H54 (cell line): ENCODE measurements around the gene FDXR.
"Not testable (repeated sequence)": the region's sequence is repeated elsewhere in the genome, so short reads cannot be mapped to it uniquely, and the experiment has no call there.

Experiments used
- DNase-seq: peaks from one replicate; pipeline ENCODE4 v3.0.0; 2011; ENCODE audit warnings: low spot score, mixed read lengths; ENCODE audit not compliant: insufficient read length
- FAIRE-seq: peaks from 3 replicates; lab custom pipeline; 2011; peaks lifted over from hg19 to GRCh38; lab: Jason Lieb, UNC
- POLR2A ChIP-seq: IDR thresholded peaks from 2 replicates; pipeline ENCODE4 v1.6.1; 2011; ENCODE audit warnings: low read depth, mild to moderate bottlenecking, low read length

The FDXR gene, protein sequence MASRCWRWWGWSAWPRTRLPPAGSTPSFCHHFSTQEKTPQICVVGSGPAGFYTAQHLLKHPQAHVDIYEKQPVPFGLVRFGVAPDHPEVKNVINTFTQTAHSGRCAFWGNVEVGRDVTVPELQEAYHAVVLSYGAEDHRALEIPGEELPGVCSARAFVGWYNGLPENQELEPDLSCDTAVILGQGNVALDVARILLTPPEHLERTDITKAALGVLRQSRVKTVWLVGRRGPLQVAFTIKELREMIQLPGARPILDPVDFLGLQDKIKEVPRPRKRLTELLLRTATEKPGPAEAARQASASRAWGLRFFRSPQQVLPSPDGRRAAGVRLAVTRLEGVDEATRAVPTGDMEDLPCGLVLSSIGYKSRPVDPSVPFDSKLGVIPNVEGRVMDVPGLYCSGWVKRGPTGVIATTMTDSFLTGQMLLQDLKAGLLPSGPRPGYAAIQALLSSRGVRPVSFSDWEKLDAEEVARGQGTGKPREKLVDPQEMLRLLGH

DNA sequence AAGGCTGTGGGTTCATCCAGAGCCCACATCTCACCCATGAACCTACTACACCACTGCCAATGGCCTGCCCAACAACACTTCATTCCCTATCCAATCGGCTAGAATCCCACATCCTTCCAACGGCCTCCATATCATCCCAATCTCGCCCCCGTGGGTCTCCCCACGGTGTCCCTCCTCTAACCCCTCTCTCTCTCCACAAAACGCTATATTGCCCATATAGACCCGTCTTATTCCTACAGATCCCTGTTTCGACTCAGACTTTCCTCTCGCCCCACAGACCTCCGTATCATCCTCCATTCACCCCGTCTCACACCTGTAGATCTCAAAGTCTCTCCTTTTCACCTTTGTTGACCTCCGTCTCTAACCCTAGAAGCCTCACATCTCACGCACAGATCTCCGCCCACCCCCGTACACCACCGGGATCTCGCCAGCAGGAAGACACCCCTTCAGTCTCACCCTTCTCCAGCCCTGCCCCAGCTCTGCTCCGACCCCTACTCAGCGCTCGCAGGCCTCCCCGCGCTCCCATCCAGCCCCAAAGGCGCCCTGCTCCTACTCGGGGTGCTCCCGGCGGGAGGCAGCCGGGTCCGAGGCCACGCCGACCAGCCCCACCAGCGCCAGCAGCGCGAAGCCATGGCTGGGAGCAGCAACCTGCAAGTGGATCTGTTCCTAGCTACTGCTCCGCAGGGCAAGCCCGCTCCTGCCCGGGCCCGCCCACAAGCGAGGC, at the start of gene FDXR:
Gene FDXR, minus strand, starts transcription at position 682 of the 724 bp plus-strand sequence. Its CDS starts 50 bp downstream, at position 632.
- DNase-seq (no peak), FAIRE-seq (no peak)
- peak; percentile 96 for TF ChIP-seq POLR2A

DNA sequence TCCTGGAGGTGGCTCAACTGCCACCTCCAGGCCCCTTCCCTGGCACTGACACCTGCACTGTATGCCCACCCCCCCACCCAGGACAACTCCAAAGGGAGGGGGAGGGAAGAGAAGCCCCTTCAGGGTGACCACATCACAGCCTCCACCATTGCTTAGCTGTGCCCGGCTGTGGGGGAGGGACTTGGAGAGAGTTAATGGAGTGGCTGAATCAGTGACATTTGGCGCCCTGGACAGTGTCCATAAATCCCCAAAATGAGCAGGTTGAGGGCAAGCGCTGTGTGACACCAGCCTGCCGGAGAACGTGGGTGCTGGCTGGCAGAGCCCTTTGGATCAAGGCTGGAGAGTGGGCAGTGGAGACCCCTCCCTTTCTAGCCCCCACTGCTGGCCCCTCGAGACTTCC, 49.4 kb upstream of the FDXR start:
- TF ChIP-seq POLR2A = no peak
- no peak for DNase-seq
- FAIRE-seq = no peak

DNA sequence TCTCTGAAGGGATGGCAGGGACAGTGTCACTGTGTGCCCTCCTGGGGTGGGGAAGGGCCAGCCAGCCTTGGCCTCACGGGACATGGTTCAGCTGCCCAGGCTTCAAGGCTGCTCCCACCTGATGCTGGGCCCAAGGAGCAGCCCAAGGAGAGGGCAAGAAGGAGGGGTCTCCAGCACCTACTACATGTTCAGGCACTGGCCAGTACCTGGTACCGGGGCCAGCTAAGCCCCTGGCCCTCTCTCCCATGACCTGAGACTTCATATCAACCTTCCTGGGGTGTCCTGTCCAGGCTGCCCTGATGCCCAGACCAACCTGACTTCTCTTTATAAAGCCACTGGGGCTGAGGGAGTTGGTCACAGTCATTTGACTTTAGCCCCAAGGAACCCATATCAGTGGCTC, 49.0 kb upstream of the FDXR start:
- FAIRE-seq = no peak
- no peak for DNase-seq

DNA sequence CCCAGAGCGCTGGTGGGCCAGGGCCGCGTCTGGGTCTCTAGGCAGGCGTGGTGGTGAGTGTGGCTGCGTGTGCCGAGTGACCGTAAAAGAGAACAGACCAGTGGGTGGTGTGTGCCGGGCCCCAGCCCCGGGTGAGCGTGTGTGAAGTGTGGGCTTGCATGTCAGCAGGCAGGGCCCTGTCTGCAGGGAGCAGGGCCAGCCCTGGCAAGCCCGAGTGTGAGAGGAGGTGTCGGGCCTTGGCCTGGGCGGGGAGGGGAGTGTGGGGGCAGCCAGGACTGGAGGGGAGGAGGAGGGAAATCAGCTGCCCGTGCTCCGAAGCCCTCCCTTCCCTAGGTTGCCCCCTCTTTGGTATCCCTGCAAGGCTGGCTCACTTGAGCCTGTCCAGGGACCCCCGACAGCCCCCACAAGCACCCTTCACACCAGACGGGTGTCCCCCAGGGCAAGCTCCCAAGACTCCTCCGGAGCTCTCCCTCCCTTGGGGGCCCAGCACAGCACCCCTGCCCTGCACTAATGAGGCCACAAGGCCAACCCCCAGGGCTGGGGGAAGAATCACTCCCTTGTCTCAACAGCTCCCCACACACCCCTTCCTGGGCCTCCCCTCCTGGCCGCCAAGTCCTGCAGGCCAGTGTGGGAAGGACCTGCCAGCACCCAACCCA, 48.4 kb upstream of the FDXR start:
- FAIRE-seq (no peak), DNase-seq (no peak)
- TF ChIP-seq POLR2A = no peak

More for the DNA sequence above, 49.0 kb upstream of the FDXR start:
- TF ChIP-seq POLR2A = no peak

DNA sequence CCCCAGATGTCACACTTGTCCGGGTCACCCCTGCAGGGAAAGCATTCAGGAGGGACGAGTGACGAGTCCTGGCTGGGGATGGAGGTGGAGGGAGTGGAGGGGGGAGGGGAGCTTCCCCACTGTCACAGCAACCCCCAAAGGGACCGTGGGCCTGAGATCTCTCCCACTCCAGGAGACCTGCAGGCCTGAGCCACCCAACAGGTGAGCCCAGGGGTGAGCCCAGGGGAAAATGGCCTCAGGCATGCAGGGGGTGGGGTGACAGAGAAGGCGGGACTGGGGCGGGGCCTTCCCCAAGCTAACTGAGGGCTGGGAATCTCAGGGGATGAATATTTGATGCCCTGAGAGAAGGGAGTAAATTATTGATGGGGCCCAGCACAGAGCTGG, 47.8 kb upstream of the FDXR start:
- DNase-seq (no peak), FAIRE-seq (no peak)

DNA sequence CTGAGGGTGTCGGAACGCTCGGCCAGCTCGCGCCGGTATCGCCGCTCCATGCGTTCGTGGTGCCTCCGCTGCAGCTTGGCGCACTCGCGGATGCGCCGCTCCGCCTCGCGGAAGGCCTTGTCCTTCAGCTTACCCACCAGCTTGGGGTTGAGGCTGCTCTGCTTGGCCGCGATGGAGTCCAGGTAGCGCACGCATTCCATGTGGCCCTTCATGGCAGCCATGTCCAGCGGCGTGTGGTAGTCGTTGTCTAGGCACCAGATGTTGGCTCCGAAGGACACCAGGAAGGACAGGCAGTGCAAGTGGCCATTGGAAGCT, 47.5 kb upstream of the FDXR start:
- TF ChIP-seq POLR2A = no peak
- DNase-seq = no peak
- no peak for FAIRE-seq

More for the DNA sequence above, 47.8 kb upstream of the FDXR start:
- TF ChIP-seq POLR2A = no peak

DNA sequence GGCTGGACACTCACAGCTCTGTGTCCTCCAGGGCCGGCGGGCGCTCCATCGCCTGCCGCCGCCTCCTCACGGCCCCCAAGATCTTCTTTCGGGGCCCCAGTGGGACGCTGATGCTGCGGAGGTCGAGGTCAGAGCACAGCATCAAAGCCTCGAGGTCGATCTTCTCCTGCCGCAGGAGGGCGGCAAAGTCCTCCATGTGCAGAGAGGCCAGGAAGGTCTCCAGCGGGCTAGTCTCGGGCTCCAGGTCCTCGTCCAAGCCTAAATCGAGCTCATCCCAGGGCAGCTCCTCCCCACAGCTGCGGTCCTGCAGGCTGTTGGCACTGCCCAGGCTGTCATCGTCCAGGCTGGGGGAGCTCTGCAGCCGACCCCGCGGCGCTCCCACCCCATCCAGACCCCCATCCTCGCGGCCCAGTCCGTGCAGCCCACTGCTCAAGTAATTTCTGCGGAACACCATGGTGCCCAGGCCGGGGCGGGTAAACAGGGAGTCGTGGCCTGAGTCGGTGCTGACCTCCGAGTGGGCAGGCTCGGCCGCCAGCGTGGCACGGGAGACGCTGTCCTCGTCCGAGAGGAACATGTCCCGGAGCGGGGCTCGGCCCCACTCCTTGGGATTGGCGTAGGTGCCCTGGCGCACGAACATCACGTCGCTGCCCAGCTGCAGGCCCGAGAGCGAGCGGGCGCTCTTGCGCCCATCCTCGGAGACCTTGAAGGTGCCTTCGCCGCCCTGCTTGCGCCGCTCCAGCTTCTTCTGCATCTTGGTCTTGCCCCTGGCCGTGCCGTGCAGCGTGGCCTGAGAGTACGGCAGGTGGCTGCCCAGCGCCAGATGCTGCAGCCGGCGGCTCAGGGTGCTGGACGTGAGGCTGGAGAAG, 46.9 kb upstream of the FDXR start:
- FAIRE-seq (no peak), DNase-seq (no peak)
- no peak for TF ChIP-seq POLR2A

DNA sequence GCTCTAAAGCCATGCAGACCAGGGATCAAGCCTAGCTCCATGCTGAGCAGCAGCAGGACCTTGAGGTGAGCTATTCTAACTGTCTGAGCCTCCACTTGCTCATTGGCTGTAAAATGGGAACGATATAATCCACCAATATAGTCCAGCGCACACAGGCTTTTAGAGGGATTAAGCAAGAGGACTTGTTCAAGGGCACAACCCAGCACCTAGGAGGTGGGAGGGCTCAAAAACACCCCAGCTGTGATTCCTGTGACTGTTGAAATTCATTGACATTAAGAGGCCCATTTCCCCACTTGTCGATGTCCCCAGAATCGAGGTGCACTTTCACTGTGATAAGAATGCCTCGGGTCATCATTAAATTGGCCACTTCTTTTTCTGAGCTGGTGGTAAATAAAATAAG, 46.1 kb upstream of the FDXR start:
- no peak for TF ChIP-seq POLR2A
- FAIRE-seq (no peak), DNase-seq (no peak)

DNA sequence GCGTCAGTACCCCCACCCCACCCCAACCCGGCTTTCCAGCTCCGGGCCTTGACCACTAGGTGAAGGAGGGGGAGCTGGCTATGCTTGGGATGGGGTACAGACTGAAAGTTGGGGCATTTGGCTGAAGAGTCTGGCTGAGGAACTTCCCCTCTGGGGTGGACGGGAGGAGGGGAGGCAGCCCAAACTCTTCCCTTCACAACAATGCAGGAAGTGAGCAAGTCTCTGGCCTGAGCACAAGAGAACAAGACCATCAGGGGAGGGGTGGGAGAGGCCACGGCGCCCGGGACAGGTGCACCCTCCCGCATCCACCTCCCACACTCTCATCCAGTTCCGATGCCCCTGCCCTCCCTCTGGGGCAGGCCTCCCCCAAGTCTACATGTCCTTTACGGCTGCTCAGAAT, 44.6 kb upstream of the FDXR start:
- FAIRE-seq = no peak
- no peak for TF ChIP-seq POLR2A
- no peak for DNase-seq

DNA sequence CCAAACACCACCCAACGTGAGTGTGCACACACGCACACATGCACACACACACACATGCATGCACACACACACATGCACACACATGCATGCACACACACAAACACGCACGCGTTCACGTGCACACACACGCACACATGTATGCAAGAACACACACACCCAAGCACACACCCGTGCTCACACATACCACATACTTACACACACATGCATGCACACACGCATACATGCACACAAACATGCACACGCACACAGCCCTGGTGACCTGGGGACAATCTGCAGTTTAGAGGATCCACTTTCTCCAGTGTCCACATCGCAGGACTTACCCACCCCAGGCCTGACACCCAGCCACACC, 44.0 kb upstream of the FDXR start:
- no peak for TF ChIP-seq POLR2A
- FAIRE-seq = no peak
- DNase-seq = no peak

DNA sequence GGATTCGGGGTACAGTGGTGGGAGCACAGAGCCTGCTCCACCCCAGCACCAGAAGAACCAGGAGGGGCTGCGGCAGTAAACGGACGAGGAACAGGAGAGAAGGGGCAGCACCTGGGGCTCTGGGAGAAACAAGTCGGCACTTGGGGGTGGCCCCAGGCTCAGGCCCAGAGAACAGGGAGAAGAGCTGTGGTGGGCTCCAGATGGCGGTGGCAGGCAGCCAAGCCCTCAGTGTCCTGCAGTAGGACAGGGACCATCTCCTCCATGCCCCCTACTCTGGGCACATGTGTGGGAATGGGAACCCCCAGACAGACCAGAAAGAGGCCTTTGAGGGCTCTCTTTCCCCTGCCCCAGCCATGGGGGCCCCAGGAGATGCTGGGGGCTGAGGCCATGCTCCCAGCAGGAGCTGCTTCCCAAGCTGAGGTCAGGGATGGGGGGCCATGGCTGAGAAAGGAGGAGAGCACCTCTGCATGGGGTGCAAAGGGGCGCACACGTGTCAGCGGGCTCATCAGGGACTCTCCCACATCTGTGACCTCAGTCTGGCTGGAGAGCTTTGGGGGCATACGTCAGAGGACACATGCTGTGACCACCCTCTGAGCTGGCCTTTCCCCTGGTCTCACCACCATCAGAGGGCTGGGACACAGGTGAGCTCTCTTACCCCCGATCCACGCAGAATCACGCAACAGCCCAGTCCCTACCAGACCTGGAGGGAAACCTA, 43.5 kb upstream of the FDXR start:
- no peak for FAIRE-seq

DNA sequence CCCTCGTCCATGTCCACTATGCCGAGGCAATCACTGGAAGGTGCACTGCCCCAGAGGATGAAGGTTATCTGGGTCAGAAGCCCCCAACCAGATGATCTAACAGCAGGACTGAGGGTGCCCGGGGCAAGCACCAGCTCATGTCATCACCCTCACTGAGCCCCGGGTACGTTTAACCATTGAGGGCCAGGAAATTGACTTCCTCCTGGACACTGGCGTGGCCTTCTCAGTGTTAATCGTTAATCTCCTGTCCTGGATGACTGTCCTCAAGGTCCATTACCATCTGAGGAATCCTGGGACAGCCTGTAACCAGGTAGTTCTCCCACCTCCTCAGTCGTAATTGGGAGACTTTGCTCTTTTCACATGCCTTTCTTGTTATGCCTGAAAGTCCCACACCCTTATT, 38.6 kb upstream of the FDXR start:
- not testable (repeated sequence) for FAIRE-seq, DNase-seq

More for the DNA sequence above, 43.5 kb upstream of the FDXR start:
- DNase-seq = no peak
- TF ChIP-seq POLR2A = no peak

DNA sequence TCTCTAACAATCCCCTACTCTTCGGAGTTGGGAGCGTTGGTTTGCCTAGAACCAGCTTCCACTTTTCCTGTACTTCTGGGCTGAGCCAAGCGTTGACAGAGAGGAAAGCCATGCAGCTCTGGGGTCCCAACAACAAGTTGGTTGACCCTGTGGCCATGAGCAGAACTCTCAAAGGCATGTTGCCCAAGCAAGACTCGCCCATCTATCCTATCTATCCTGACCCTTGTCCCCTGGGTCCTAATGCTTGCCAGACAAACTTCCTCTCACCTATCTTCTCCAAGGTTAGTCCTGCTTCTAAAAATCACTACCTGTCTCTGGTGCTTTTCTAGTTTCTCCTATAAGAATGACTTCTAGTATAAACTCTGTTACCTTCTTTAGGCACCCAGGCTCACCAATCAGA, 36.3 kb upstream of the FDXR start:
- FAIRE-seq = not testable (repeated sequence)

More for the DNA sequence above, 36.3 kb upstream of the FDXR start:
- DNase-seq = not testable (repeated sequence)
